ENCODE measurements around the gene KMT5B. TPM values are rescaled to one million over a fixed set of nuclear protein-coding genes. Genes with fewer than 3 reads are reported as not detected.

The KMT5B gene
- polyA plus RNA-seq, 2 of the 4 experiments (the other 2 are of a cell fraction): 15.2 to 27.1 TPM

DNA sequence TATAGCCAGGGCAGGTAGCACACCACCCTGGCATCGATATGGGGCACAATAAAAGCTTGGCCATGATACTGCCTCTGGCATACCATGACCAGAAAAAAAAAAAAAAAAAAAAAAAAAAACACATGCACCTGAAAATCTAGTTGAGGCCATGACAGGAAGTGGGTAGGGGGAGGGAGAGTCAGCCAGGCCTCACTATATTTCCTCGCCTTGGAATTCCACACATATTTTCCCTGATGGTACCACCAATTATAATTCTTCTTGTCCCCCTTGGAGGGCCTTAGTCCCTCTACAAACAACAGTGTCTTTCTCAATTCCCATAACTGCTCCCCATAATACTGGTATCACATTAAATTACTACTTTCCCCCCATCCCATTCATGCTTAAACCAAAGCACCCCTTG, 79.3 kb downstream of the KMT5B start:
- ATAC-seq (no peak), FAIRE-seq (no peak), DNase-seq (ENCODE audit: low read depth in 1 of 2, low spot score in 1 of 2) (no peak)
- CTCF ChIA-PET: interaction anchor here (1.1 kb wide), 1 partner anchor 9 kb away, joined by 4 read pairs; no protein-coding TSS in a partner anchor
- WGBS (ENCODE audit: missing lambda C conversion rate): 9% methylated on average over 2 of the region's 2 CpGs
- H3K27ac ChIP-seq: no peak overlapping the region
- POLR2A ChIA-PET: interaction anchor here (0.7 kb wide), 1 partner anchor 96 kb away, joined by 6 read pairs; no protein-coding TSS in a partner anchor
- peaks cover 15% of the 10 kb centered on the region for H3K4me1 ChIP-seq
- no peak overlapping the region for H3K4me2 ChIP-seq
- TF ChIP-seq, protein P1, sequence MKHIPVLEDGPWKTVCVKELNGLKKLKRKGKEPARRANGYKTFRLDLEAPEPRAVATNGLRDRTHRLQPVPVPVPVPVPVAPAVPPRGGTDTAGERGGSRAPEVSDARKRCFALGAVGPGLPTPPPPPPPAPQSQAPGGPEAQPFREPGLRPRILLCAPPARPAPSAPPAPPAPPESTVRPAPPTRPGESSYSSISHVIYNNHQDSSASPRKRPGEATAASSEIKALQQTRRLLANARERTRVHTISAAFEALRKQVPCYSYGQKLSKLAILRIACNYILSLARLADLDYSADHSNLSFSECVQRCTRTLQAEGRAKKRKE (CRISPR knock-in tag; IDR thresholded peaks at IDR 0.05; ENCODE audit: low read depth): no peak
- TF ChIP-seq, protein P2, sequence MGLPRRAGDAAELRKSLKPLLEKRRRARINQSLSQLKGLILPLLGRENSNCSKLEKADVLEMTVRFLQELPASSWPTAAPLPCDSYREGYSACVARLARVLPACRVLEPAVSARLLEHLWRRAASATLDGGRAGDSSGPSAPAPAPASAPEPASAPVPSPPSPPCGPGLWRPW (IDR thresholded peaks at IDR 0.05): no peak
- TF ChIP-seq BHLHE40 (IDR thresholded peaks at IDR 0.05; ENCODE audit: low read depth, low read length) (no peak), MAZ (IDR thresholded peaks at IDR 0.05; ENCODE audit: borderline replicate concordance, low read depth, low read length) (no peak), CHD2 (IDR thresholded peaks at IDR 0.05; ENCODE audit: low read length, partially characterized antibody) (no peak), TFCP2L1 (CRISPR knock-in tag; IDR thresholded peaks at IDR 0.05) (no peak), RARB (CRISPR knock-in tag; IDR thresholded peaks at IDR 0.05) (no peak), ZSCAN20 (CRISPR knock-in tag; IDR thresholded peaks at IDR 0.05) (no peak), ZNF302 (CRISPR knock-in tag; IDR thresholded peaks at IDR 0.05) (no peak), KDM5A (IDR thresholded peaks at IDR 0.05) (no peak), CBX2 (IDR thresholded peaks at IDR 0.05; ENCODE audit: borderline replicate concordance, low read depth) (no peak), EP300 (IDR thresholded peaks at IDR 0.05) (no peak), NR3C1 (IDR thresholded peaks at IDR 0.05) (no peak), HOXB5 (CRISPR knock-in tag; IDR thresholded peaks at IDR 0.05) (no peak), RFX5 (IDR thresholded peaks at IDR 0.05) (no peak), FOXS1 (CRISPR knock-in tag; IDR thresholded peaks at IDR 0.05) (no peak)
- TF ChIP-seq, protein P3, sequence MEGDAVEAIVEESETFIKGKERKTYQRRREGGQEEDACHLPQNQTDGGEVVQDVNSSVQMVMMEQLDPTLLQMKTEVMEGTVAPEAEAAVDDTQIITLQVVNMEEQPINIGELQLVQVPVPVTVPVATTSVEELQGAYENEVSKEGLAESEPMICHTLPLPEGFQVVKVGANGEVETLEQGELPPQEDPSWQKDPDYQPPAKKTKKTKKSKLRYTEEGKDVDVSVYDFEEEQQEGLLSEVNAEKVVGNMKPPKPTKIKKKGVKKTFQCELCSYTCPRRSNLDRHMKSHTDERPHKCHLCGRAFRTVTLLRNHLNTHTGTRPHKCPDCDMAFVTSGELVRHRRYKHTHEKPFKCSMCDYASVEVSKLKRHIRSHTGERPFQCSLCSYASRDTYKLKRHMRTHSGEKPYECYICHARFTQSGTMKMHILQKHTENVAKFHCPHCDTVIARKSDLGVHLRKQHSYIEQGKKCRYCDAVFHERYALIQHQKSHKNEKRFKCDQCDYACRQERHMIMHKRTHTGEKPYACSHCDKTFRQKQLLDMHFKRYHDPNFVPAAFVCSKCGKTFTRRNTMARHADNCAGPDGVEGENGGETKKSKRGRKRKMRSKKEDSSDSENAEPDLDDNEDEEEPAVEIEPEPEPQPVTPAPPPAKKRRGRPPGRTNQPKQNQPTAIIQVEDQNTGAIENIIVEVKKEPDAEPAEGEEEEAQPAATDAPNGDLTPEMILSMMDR (IDR thresholded peaks at IDR 0.05): no peak
- TF ChIP-seq, protein P4, sequence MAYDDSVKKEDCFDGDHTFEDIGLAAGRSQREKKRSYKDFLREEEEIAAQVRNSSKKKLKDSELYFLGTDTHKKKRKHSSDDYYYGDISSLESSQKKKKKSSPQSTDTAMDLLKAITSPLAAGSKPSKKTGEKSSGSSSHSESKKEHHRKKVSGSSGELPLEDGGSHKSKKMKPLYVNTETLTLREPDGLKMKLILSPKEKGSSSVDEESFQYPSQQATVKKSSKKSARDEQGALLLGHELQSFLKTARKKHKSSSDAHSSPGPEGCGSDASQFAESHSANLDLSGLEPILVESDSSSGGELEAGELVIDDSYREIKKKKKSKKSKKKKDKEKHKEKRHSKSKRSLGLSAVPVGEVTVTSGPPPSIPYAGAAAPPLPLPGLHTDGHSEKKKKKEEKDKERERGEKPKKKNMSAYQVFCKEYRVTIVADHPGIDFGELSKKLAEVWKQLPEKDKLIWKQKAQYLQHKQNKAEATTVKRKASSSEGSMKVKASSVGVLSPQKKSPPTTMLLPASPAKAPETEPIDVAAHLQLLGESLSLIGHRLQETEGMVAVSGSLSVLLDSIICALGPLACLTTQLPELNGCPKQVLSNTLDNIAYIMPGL (CRISPR knock-in tag; IDR thresholded peaks at IDR 0.05; ENCODE audit: borderline replicate concordance): no peak
- TF ChIP-seq, protein P5, sequence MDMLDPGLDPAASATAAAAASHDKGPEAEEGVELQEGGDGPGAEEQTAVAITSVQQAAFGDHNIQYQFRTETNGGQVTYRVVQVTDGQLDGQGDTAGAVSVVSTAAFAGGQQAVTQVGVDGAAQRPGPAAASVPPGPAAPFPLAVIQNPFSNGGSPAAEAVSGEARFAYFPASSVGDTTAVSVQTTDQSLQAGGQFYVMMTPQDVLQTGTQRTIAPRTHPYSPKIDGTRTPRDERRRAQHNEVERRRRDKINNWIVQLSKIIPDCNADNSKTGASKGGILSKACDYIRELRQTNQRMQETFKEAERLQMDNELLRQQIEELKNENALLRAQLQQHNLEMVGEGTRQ (IDR thresholded peaks at IDR 0.05): no peak
- no peak overlapping the region for H3K4me3 ChIP-seq
- peaks cover 24% of the 10 kb centered on the region for H3K9me3 ChIP-seq

DNA sequence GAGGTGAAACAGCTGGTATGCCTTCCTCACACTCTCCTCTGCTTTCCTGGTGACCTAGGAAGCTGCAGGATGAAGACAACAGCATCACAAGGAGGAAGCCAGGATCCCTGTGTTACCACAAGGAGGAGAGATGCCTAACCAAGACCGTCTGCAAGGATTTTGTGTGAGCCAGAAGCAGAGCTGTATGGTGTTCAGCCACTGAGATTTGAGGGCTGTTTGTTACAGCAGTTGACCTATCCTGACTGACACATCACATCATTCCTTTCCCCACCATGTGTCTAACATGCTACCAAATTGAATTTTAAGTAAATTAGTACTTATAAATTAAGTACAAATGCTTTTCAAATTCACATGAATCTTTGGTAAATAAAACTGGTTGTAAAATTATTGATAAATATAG, 83.0 kb downstream of the KMT5B start:
- no peak overlapping the region for H3K27ac ChIP-seq
- TF ChIP-seq GATA3 (IDR thresholded peaks at IDR 0.05; ENCODE audit: borderline replicate concordance) (no peak), EHMT2 (IDR thresholded peaks at IDR 0.05; ENCODE audit: low read depth) (no peak), JUN (IDR thresholded peaks at IDR 0.05) (no peak), KDM1A (IDR thresholded peaks at IDR 0.05; ENCODE audit: low read depth) (no peak), ZNF302 (CRISPR knock-in tag; IDR thresholded peaks at IDR 0.05) (no peak), HOXA7 (CRISPR knock-in tag; IDR thresholded peaks at IDR 0.05) (no peak), CEBPB (IDR thresholded peaks at IDR 0.05) (no peak), RCOR1 (IDR thresholded peaks at IDR 0.05; ENCODE audit: low read depth, low read length) (no peak), RNF2 (IDR thresholded peaks at IDR 0.05; ENCODE audit: borderline replicate concordance, low read depth) (no peak), MYC (IDR thresholded peaks at IDR 0.05; ENCODE audit: borderline replicate concordance, low read length) (no peak), RARB (CRISPR knock-in tag; IDR thresholded peaks at IDR 0.05) (no peak)
- TF ChIP-seq, protein P6, sequence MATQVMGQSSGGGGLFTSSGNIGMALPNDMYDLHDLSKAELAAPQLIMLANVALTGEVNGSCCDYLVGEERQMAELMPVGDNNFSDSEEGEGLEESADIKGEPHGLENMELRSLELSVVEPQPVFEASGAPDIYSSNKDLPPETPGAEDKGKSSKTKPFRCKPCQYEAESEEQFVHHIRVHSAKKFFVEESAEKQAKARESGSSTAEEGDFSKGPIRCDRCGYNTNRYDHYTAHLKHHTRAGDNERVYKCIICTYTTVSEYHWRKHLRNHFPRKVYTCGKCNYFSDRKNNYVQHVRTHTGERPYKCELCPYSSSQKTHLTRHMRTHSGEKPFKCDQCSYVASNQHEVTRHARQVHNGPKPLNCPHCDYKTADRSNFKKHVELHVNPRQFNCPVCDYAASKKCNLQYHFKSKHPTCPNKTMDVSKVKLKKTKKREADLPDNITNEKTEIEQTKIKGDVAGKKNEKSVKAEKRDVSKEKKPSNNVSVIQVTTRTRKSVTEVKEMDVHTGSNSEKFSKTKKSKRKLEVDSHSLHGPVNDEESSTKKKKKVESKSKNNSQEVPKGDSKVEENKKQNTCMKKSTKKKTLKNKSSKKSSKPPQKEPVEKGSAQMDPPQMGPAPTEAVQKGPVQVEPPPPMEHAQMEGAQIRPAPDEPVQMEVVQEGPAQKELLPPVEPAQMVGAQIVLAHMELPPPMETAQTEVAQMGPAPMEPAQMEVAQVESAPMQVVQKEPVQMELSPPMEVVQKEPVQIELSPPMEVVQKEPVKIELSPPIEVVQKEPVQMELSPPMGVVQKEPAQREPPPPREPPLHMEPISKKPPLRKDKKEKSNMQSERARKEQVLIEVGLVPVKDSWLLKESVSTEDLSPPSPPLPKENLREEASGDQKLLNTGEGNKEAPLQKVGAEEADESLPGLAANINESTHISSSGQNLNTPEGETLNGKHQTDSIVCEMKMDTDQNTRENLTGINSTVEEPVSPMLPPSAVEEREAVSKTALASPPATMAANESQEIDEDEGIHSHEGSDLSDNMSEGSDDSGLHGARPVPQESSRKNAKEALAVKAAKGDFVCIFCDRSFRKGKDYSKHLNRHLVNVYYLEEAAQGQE (IDR thresholded peaks at IDR 0.05): no peak
- TF ChIP-seq, protein P5 (IDR thresholded peaks at IDR 0.05): no peak

More for the DNA sequence above, 83.0 kb downstream of the KMT5B start:
- no peak overlapping the region for H3K4me3 ChIP-seq
- peaks cover 24% of the 10 kb centered on the region for H3K9me3 ChIP-seq
- H3K4me2 ChIP-seq: no peak overlapping the region
- FAIRE-seq: no peak
- ATAC-seq: no peak
- POLR2A ChIA-PET: no interaction called here
- 63% methylated on average over 1 of the region's 1 CpG for WGBS (ENCODE audit: missing lambda C conversion rate)
- DNase-seq (ENCODE audit: low read depth in 1 of 2, low spot score in 1 of 2): no peak
- CTCF ChIA-PET: no interaction called here
- peaks cover 11% of the 10 kb centered on the region for H3K4me1 ChIP-seq
